Lower leg skin (tissue), 3 donors: ENCODE data around the gene NUDT19.

Experiments
- CTCF ChIP-seq, 3 donors: fragments of 450-650 bp; IDR thresholded peaks; one replicate each; pipeline ENCODE4 v1.5.1; 2016; ENCODE audit warnings: antibody characterized with exemption in 3 of 3, mild to moderate bottlenecking in 3 of 3, moderate library complexity in 2 of 3
- POLR2A ChIP-seq, 2 donors: fragments of 450-650 bp; IDR thresholded peaks; one replicate each; pipeline ENCODE4 v1.6.1; 2016 to 2017; ENCODE audit warnings: antibody characterized with exemption in 2 of 2, mild to moderate bottlenecking in 1 of 2, moderate library complexity in 1 of 2

- TF ChIP-seq CTCF (IDR thresholded peaks at IDR 0.05) (no peak), POLR2A (IDR thresholded peaks at IDR 0.05) (no peak)
These were observed 30.3 kb upstream of the NUDT19 start for GRCh38 chr19:32661318-32661717.
